Type B pancreatic cell (in vitro differentiated cells): ENCODE measurements around the gene BRMS1. TPM values are rescaled to one million over a fixed set of nuclear protein-coding genes. Genes with fewer than 3 reads are reported as not detected.
A peak's percentile ranks its signal among the peaks of the same experiment; 100 is the strongest.

Experiments
- DNase-seq: peaks from one replicate; pipeline ENCODE4 v3.0.0; 2021; ENCODE audit warnings: mixed read lengths; ENCODE audit not compliant: unreplicated experiment; ENCODE audit errors: extremely low spot score
- H3K27ac Mint-ChIP-seq: 2 replicates; pipeline ENCODE4 v1.8.0; 2021; ENCODE audit warnings: mild to moderate bottlenecking, mixed read lengths
- H3K27me3 Mint-ChIP-seq: 2 replicates; pipeline ENCODE4 v1.8.0; 2021; ENCODE audit warnings: mixed read lengths
- H3K36me3 Mint-ChIP-seq: 2 replicates; pipeline ENCODE4 v1.8.0; 2021; ENCODE audit warnings: mixed read lengths
- H3K4me1 Mint-ChIP-seq: one replicate; pipeline ENCODE4 v1.8.0; 2021; ENCODE audit warnings: mixed read lengths; ENCODE audit not compliant: unreplicated experiment
- H3K4me3 Mint-ChIP-seq: 2 replicates; pipeline ENCODE4 v1.8.0; 2021; ENCODE audit warnings: mild to moderate bottlenecking, mixed read lengths
- H3K9me3 Mint-ChIP-seq: 2 replicates; pipeline ENCODE4 v1.8.0; 2021; ENCODE audit warnings: mixed read lengths
- total RNA-seq: library from RNA; stranded (reverse); gene quantifications from 2 replicates; pipeline ENCODE4 v1.2.1, GENCODE V29; 2021; ENCODE audit warnings: low replicate concordance
- TF ChIP-seq, protein P1 (sequence below): fragments of 200-600 bp; sonication (generic); conservative IDR thresholded peaks from 2 replicates; pipeline ENCODE4 v1.5.0; 2021; ENCODE audit warnings: antibody characterized with exemption, mild to moderate bottlenecking

BRMS1 gene
- total RNA-seq, 1 donor from 2014 or later = 35.1 TPM

GRCh38 chr11:66299186-66299585 lies 45.7 kb downstream of the BRMS1 start:
- no peak for DNase-seq
- no peaks in the 10 kb centered on the region for H3K4me1 Mint-ChIP-seq
- no peak overlapping the region for H3K4me3 Mint-ChIP-seq
- no peaks in the 10 kb centered on the region for H3K9me3 Mint-ChIP-seq
- H3K27ac Mint-ChIP-seq = no peak overlapping the region
- TF ChIP-seq, protein P1, sequence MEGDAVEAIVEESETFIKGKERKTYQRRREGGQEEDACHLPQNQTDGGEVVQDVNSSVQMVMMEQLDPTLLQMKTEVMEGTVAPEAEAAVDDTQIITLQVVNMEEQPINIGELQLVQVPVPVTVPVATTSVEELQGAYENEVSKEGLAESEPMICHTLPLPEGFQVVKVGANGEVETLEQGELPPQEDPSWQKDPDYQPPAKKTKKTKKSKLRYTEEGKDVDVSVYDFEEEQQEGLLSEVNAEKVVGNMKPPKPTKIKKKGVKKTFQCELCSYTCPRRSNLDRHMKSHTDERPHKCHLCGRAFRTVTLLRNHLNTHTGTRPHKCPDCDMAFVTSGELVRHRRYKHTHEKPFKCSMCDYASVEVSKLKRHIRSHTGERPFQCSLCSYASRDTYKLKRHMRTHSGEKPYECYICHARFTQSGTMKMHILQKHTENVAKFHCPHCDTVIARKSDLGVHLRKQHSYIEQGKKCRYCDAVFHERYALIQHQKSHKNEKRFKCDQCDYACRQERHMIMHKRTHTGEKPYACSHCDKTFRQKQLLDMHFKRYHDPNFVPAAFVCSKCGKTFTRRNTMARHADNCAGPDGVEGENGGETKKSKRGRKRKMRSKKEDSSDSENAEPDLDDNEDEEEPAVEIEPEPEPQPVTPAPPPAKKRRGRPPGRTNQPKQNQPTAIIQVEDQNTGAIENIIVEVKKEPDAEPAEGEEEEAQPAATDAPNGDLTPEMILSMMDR = no peak
- peaks cover 20% of the 10 kb centered on the region for H3K27me3 Mint-ChIP-seq
- H3K36me3 Mint-ChIP-seq = no peaks in the 10 kb centered on the region

DNA sequence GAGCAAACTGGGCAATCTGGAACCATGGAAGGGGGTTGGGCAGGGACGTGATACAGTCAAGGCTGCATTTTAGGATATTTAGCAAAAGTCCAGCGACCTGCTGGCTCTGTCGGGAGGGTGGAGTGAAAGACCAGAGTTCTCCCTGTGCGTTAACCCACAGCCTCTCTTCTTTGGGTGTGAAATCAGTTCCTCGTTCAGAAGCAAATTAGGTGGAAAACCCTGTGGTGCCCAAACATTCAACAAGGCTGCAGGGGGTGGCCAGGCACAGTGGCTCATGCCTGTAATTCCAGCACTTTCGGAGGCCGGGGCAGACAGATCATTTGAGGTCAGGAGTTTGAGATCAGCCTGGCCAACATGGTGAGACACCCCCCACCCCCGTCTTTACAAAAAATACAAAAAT lies 47.3 kb downstream of the BRMS1 start:
- TF ChIP-seq, protein P1 = no peak
- H3K27me3 Mint-ChIP-seq = peaks cover 35% of the 10 kb centered on the region
- no peaks in the 10 kb centered on the region for H3K36me3 Mint-ChIP-seq
- no peak overlapping the region for H3K4me3 Mint-ChIP-seq
- no peaks in the 10 kb centered on the region for H3K4me1 Mint-ChIP-seq
- no peaks in the 10 kb centered on the region for H3K9me3 Mint-ChIP-seq
- no peak for DNase-seq
- H3K27ac Mint-ChIP-seq = no peak overlapping the region

GRCh38 chr11:66294626-66295620 lies 50.0 kb downstream of the BRMS1 start:
- no peak for DNase-seq
- TF ChIP-seq, protein P1 = no peak
- peaks cover 53% of the 10 kb centered on the region for H3K27me3 Mint-ChIP-seq
- H3K9me3 Mint-ChIP-seq = no peaks in the 10 kb centered on the region
- no peaks in the 10 kb centered on the region for H3K36me3 Mint-ChIP-seq
- peaks cover 9% of the 10 kb centered on the region for H3K4me1 Mint-ChIP-seq
- no peak overlapping the region for H3K27ac Mint-ChIP-seq
- H3K4me3 Mint-ChIP-seq = no peak overlapping the region

DNA sequence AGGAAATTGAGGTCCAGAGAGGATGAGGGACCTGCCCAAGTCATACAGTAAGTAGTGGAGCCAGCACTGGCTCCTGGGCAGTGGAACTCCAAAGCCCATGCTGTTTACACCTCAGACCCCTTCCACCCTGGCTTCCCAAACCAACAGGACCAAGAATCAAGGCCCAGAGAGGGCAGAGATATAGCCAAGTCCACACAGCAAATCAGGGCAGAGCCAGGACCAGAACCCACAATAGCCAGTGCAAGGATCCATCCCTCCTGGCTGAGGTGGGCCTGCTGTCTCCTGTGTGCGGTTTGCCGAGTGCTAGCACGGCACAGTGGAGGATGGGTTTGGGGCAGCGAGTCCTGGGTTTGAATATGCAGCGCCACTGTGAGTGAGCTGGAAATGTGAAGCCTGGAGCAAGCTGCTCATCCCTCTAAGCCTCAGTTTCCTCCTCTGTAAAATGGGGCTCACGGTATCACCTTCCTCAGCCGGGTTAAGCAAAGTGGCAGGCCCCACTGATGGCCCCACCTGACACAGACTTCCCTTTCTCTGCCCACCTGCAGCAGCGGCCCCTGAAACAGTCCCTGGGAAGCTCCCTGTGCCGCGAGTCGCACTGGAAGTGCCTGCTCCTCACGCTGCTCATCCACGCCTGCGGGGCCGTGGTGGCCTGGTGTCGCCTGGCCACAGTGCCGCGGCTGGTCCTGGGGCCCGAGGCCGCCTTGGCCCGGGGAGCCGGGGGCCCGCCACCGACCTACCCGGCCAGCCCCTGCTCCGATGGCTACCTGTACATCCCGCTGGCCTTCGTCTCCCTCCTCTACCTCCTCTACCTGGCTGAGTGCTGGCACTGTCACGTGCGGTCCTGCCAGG lies 50.9 kb downstream of the BRMS1 start:
- Mint-ChIP-seq H3K27ac (no peak overlapping the region), H3K9me3 (no peaks in the 10 kb centered on the region), H3K4me1 (peaks cover 18% of the 10 kb centered on the region), H3K36me3 (peaks cover 3% of the 10 kb centered on the region), H3K27me3 (peaks cover 56% of the 10 kb centered on the region), H3K4me3 (peak overlapping the region; percentile 37)
- TF ChIP-seq, protein P1 = no peak
- no peak for DNase-seq

DNA sequence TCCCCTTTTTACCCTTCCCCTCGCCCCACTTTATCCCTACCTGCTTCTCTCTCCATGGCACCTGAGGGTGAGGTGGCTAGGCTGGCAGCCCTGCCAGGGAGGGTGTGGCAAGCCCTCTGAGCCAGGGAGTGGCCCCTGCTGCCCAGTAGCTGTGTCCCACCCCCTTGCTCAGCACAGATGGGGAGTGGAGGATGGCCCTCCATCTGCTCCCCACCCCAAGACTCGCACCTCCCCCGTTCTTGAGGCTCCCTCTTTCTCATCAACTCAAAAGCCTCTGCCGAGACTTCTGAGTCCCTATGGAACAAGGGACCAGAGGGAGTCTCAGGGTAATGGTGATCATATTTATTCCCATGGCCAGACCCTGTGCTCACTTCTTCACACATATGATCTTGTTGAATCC lies 51.6 kb downstream of the BRMS1 start:
- DNase-seq = no peak
- Mint-ChIP-seq H3K4me3 (peak overlapping the region; percentile 37), H3K4me1 (peaks cover 18% of the 10 kb centered on the region), H3K36me3 (peaks cover 3% of the 10 kb centered on the region), H3K27ac (no peak overlapping the region), H3K27me3 (peaks cover 57% of the 10 kb centered on the region), H3K9me3 (no peaks in the 10 kb centered on the region)
- TF ChIP-seq, protein P1 = no peak
